GM12874 (cell line): ENCODE measurements around the gene LEMD2.
A peak's percentile ranks its signal among the peaks of the same experiment; 100 is the strongest.

ENCODE experiments used
- CTCF ChIP-seq: IDR thresholded peaks from 2 replicates; pipeline ENCODE4 v1.5.1; 2011; ENCODE audit warnings: low read depth, mild to moderate bottlenecking, control low read depth, low read length, moderate library complexity; ENCODE audit not compliant: insufficient read depth

Gene LEMD2

DNA sequence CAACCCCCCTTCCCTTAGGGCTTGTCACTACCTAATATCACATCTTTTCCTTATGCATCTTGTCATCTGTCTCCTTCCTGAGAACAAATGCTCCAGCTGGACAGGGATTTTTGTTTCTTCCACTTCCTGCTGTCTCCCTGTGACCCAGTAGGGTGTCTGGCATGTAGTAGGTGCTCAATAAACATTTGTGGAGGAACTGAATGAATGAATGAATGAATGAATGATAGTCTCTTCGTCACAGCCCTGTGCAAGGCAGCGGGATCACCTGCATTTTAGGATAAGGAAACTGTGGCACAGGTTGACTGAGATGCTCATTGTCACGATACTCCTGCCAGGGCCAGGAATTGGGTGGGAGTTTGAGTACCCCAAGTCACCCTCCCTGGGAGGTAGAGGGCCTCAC is 14.2 kb downstream of the LEMD2 start:
- TF ChIP-seq CTCF = no peak

- TF ChIP-seq CTCF = no peak
Measured at GRCh38 chr6:33772902-33773472, 15.9 kb downstream of the LEMD2 start.

GRCh38 chr6:33772082-33772830 is 16.7 kb downstream of the LEMD2 start:
- TF ChIP-seq CTCF = no peak

DNA sequence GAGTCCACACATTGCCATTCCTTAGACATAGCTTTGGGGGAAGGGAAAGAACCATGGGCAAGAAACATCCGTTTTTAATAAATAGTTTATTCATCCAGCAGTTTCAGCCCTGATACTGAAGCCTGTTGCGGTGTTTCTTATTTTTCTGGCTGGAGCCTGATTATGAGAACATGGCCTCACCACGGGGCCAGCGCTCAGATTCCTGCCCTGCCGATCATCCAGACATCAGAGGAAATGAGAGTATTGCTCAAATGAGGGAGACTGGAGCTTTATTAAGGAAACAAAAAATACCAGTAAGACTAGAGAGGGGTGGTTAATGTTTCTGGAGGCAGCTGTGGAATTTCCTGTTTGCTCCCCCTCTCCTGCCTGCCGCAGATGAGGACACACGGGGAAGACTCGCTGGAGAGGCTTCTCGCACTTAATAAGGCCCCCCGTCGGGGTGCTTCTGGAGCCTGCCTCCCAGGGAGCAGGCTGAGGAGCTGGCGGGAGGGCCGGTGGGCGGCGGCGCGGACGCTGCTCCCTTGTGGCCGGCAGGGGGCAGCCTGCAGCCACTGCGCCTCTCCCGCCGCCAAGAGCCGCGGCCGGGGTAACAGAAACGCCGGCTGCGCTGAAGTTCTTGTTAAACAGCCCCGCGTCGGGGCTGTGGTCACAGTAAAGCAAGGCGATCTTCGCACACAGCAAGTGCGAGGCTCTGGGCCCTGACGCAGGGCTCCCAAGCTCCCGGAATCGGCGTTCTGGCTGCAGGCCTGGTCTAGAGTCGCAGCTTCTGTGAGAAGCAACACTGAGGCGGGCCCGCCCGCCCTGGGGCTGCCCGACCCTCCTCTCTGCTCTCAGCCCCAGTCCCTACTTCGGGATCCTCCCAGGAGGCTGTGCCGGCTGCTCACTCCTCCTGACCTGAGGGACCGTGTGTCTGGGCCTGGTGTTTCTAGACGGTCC is 17.5 kb downstream of the LEMD2 start:
- peak; percentile 95 for TF ChIP-seq CTCF

GRCh38 chr6:33770833-33771145 is 18.1 kb downstream of the LEMD2 start:
- no peak for TF ChIP-seq CTCF

DNA sequence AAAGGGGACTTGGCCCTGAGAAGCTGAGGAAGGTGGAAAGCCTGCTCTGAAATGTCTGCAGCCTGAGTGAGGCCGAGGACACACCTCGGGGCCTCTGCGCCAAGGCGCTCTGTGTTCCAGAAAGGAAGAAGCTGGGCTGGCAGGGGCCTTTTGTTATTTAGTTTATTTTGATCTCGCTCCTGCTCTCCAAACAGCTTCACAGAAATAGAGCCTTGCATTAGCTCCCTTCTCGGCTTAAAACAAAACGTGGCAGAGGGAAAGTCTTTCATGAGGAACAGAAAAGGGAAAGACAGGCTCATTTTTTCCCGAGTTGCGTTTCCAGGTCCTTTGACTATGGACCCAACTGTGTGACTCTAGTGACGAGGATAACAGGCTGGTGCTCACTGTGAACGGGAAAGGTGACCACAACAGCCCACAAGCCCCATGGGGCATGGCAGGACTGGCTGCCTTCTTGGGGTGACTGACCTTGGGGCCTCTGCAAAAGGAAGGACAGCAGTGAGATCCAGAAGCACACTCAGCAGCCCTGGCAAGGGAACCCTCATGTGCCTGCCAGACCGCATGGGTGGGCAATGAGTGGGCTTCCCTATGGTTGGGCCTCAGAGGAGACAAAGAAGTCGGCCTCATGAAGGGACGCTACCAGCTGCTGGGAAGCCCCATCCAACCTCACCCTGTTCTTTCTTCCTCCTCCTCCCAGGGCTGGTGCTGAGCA is 18.7 kb downstream of the LEMD2 start:
- TF ChIP-seq CTCF = no peak
